ENCODE results near the gene LANCL3.

The LANCL3 gene

GRCh38 chrX:37653397-37654085 lies 82.1 kb downstream of the LANCL3 start:
- TF ChIP-seq FOXP2 (optimal IDR thresholded peaks at IDR 0.05; ENCODE audit: borderline replicate concordance, extremely low read depth, extremely low read length, insufficient read depth): no peak

GRCh38 chrX:37658343-37659030 lies 87.0 kb downstream of the LANCL3 start:
- TF ChIP-seq TAF1 (IDR thresholded peaks at IDR 0.05; ENCODE audit: borderline replicate concordance, insufficient read depth, low read length): no peak
- TF ChIP-seq REST (IDR thresholded peaks at IDR 0.05; ENCODE audit: insufficient read depth in 1 of 2, low read depth in 2 of 2, low read length in 2 of 2): no peak
- TF ChIP-seq SIN3A (IDR thresholded peaks at IDR 0.05; ENCODE audit: borderline replicate concordance, insufficient read depth, low read length): no peak
- no peak for TF ChIP-seq POLR2AphosphoS5 (IDR thresholded peaks at IDR 0.05; ENCODE audit: low read depth, low read length)
- TF ChIP-seq FOXP2 (optimal IDR thresholded peaks at IDR 0.05; ENCODE audit: borderline replicate concordance, extremely low read depth, extremely low read length, insufficient read depth): no peak

- TF ChIP-seq TAF1 (IDR thresholded peaks at IDR 0.05; ENCODE audit: borderline replicate concordance, insufficient read depth, low read length): no peak
- no peak for TF ChIP-seq FOXP2 (optimal IDR thresholded peaks at IDR 0.05; ENCODE audit: borderline replicate concordance, extremely low read depth, extremely low read length, insufficient read depth)
- no peak for TF ChIP-seq SIN3A (IDR thresholded peaks at IDR 0.05; ENCODE audit: borderline replicate concordance, insufficient read depth, low read length)
- TF ChIP-seq POLR2AphosphoS5 (IDR thresholded peaks at IDR 0.05; ENCODE audit: low read depth, low read length): no peak
- TF ChIP-seq REST (IDR thresholded peaks at IDR 0.05; ENCODE audit: insufficient read depth in 1 of 2, low read depth in 2 of 2, low read length in 2 of 2): no peak
These were observed 87.6 kb downstream of the LANCL3 start for GRCh38 chrX:37659047-37659446.

GRCh38 chrX:37662181-37662580 lies 90.7 kb downstream of the LANCL3 start:
- TF ChIP-seq REST (IDR thresholded peaks at IDR 0.05; ENCODE audit: insufficient read depth in 1 of 2, low read depth in 2 of 2, low read length in 2 of 2) (no peak), POLR2AphosphoS5 (IDR thresholded peaks at IDR 0.05; ENCODE audit: low read depth, low read length) (no peak), SIN3A (IDR thresholded peaks at IDR 0.05; ENCODE audit: borderline replicate concordance, insufficient read depth, low read length) (no peak), TAF1 (IDR thresholded peaks at IDR 0.05; ENCODE audit: borderline replicate concordance, insufficient read depth, low read length) (no peak), FOXP2 (optimal IDR thresholded peaks at IDR 0.05; ENCODE audit: borderline replicate concordance, extremely low read depth, extremely low read length, insufficient read depth) (no peak)

- no peak for TF ChIP-seq POLR2AphosphoS5 (IDR thresholded peaks at IDR 0.05; ENCODE audit: low read depth, low read length)
- TF ChIP-seq SIN3A (IDR thresholded peaks at IDR 0.05; ENCODE audit: borderline replicate concordance, insufficient read depth, low read length): no peak
- TF ChIP-seq TAF1 (IDR thresholded peaks at IDR 0.05; ENCODE audit: borderline replicate concordance, insufficient read depth, low read length): no peak
- TF ChIP-seq REST (IDR thresholded peaks at IDR 0.05; ENCODE audit: insufficient read depth in 1 of 2, low read depth in 2 of 2, low read length in 2 of 2): no peak
- TF ChIP-seq FOXP2 (optimal IDR thresholded peaks at IDR 0.05; ENCODE audit: borderline replicate concordance, extremely low read depth, extremely low read length, insufficient read depth): no peak
These were observed 95.1 kb downstream of the LANCL3 start for GRCh38 chrX:37666516-37666915.
